CD4-positive, alpha-beta T cell treated with Interleukin-6 for 4 hours (primary cell): Measurements from ENCODE around the gene CYB5R3.
"Not testable (repeated sequence)": the region's sequence is repeated elsewhere in the genome, so short reads cannot be mapped to it uniquely, and the experiment has no call there.

Experiments used
- DNase-seq: peaks from one replicate; pipeline ENCODE4 v3.0.0-alpha.2; 2020; ENCODE audit warnings: mixed read lengths

The CYB5R3 gene

GRCh38 chr22:42596336-42596735 lies 52.9 kb downstream of the CYB5R3 start:
- DNase-seq: no peak

- no peak for DNase-seq
These were observed 53.8 kb downstream of the CYB5R3 start for GRCh38 chr22:42595434-42595833.

GRCh38 chr22:42591987-42592386 lies 57.2 kb downstream of the CYB5R3 start:
- DNase-seq: no peak

GRCh38 chr22:42587588-42588175 lies 61.5 kb downstream of the CYB5R3 start:
- no peak for DNase-seq

- DNase-seq: no peak
These were observed 62.8 kb downstream of the CYB5R3 start for GRCh38 chr22:42586381-42586780.

- no peak for DNase-seq
These were observed 64.1 kb downstream of the CYB5R3 start for GRCh38 chr22:42585096-42585495.

GRCh38 chr22:42584364-42584940 lies 64.7 kb downstream of the CYB5R3 start:
- no peak for DNase-seq

GRCh38 chr22:42582987-42583386 lies 66.2 kb downstream of the CYB5R3 start:
- no peak for DNase-seq

- peak; percentile 87 for DNase-seq
These were observed 67.2 kb downstream of the CYB5R3 start for GRCh38 chr22:42581762-42582716.

- DNase-seq: not testable (repeated sequence)
These were observed 67.9 kb downstream of the CYB5R3 start for GRCh38 chr22:42581194-42581761.

GRCh38 chr22:42580040-42580439 lies 69.2 kb downstream of the CYB5R3 start:
- DNase-seq: not testable (repeated sequence)

- DNase-seq: no peak
These were observed 71.5 kb downstream of the CYB5R3 start for GRCh38 chr22:42577623-42578240.

- not testable (repeated sequence) for DNase-seq
These were observed 72.1 kb downstream of the CYB5R3 start for GRCh38 chr22:42577141-42577540.

- not testable (repeated sequence) for DNase-seq
These were observed 73.1 kb downstream of the CYB5R3 start for GRCh38 chr22:42575996-42576574.

GRCh38 chr22:42574468-42574867 lies 74.7 kb downstream of the CYB5R3 start:
- DNase-seq: not testable (repeated sequence)

GRCh38 chr22:42574046-42574445 lies 75.1 kb downstream of the CYB5R3 start:
- DNase-seq: not testable (repeated sequence)

GRCh38 chr22:42571068-42571467 lies 78.1 kb downstream of the CYB5R3 start:
- not testable (repeated sequence) for DNase-seq

GRCh38 chr22:42570580-42570979 lies 78.6 kb downstream of the CYB5R3 start:
- not testable (repeated sequence) for DNase-seq

- DNase-seq: not testable (repeated sequence)
These were observed 81.2 kb downstream of the CYB5R3 start for GRCh38 chr22:42567950-42568349.
